HEK293 (cell line): Measurements from ENCODE around the gene IRF1.
A peak's percentile ranks its signal among the peaks of the same experiment; 100 is the strongest.

Experiments used
- CTCF ChIA-PET: fragments of 350-600 bp; formaldehyde crosslinking; extraction: SDS; loops from one replicate; lab custom pipeline; 2021; ENCODE audit warnings: antibody characterized with exemption; lab: Yijun Ruan, JAX
- POLR2A ChIA-PET: fragments of 300-600 bp; formaldehyde crosslinking; extraction: SDS; loops from one replicate; lab custom pipeline; 2020; ENCODE audit warnings: antibody characterized with exemption, inconsistent platforms; lab: Yijun Ruan, JAX
- H3K27ac ChIP-seq: fragments of 200-500 bp; sonication (Bioruptor generic); 2 replicates; pipeline ENCODE4 v1.5.1; 2014; ENCODE audit warnings: low read depth, low read length, control low read depth, inconsistent platforms; ENCODE audit errors: extremely low read depth
- H3K36me3 ChIP-seq, 2 experiments: fragments of 200-500 bp in 1 of 2; sonication (Bioruptor generic) in 1 of 2; 1 replicate in 1 of 2; 2 replicates in 1 of 2; pipeline ENCODE4 v1.5.1; 2014 to 2017; ENCODE audit warnings: inconsistent platforms in 2 of 2, low read length in 2 of 2; ENCODE audit not compliant: control insufficient read depth in 2 of 2, insufficient read depth in 1 of 2
- H3K4me1 ChIP-seq: fragments of 200-500 bp; sonication (Bioruptor generic); 2 replicates; pipeline ENCODE4 v1.5.1; 2014; ENCODE audit warnings: mild to moderate bottlenecking, low read length, inconsistent platforms; ENCODE audit not compliant: control insufficient read depth, insufficient read depth
- H3K4me3 ChIP-seq: 2 replicates; pipeline ENCODE4 v1.5.1; 2011; ENCODE audit warnings: low read depth, mild to moderate bottlenecking, control low read depth, low read length, moderate library complexity
- H3K9me3 ChIP-seq: fragments of 200-500 bp; sonication (Bioruptor generic); 2 replicates; pipeline ENCODE4 v1.5.1; 2014; ENCODE audit warnings: low read depth, low read length, inconsistent platforms; ENCODE audit not compliant: control insufficient read depth, insufficient read depth
- GLIS2 ChIP-seq: fragments of 450-650 bp; formaldehyde crosslinking; IDR thresholded peaks from 2 replicates; pipeline ENCODE4 v1.5.1; 2016; ENCODE audit warnings: missing biosample characterization, missing genetic modification characterization
- HOXD13 ChIP-seq: sonication (generic); formaldehyde crosslinking; IDR thresholded peaks from 2 replicates; pipeline ENCODE4 v1.8.0; 2022; ENCODE audit warnings: missing genetic modification reagents, borderline replicate concordance
- SCRT2 ChIP-seq: fragments of 450-650 bp; formaldehyde crosslinking; IDR thresholded peaks from 2 replicates; pipeline ENCODE4 v1.5.1; 2016; ENCODE audit warnings: missing biosample characterization, missing genetic modification characterization
- ZBTB11 ChIP-seq: fragments of 450-650 bp; formaldehyde crosslinking; conservative IDR thresholded peaks from 2 replicates; pipeline ENCODE4 v1.5.1; 2016; ENCODE audit warnings: low read depth, missing biosample characterization, missing genetic modification characterization
- ZBTB17 ChIP-seq: fragments of 450-650 bp; formaldehyde crosslinking; IDR thresholded peaks from 2 replicates; pipeline ENCODE4 v1.5.1; 2016; ENCODE audit warnings: missing biosample characterization, missing genetic modification characterization
- ZBTB44 ChIP-seq: fragments of 450-650 bp; IDR thresholded peaks from 2 replicates; pipeline ENCODE4 v1.5.1; 2018; ENCODE audit warnings: missing biosample characterization, mild to moderate bottlenecking, missing genetic modification characterization
- ZBTB48 ChIP-seq: fragments of 450-650 bp; formaldehyde crosslinking; IDR thresholded peaks from 2 replicates; pipeline ENCODE4 v1.5.1; 2016; ENCODE audit warnings: missing biosample characterization, missing genetic modification characterization
- ZNF10 ChIP-seq: fragments of 450-650 bp; formaldehyde crosslinking; IDR thresholded peaks from 2 replicates; pipeline ENCODE4 v1.5.1; 2017; ENCODE audit warnings: missing biosample characterization, missing genetic modification characterization
- ZNF112 ChIP-seq: fragments of 450-650 bp; formaldehyde crosslinking; IDR thresholded peaks from 2 replicates; pipeline ENCODE4 v1.5.0; 2017; ENCODE audit warnings: missing biosample characterization, missing genetic modification characterization
- ZNF121 ChIP-seq: fragments of 450-650 bp; formaldehyde crosslinking; IDR thresholded peaks from 2 replicates; pipeline ENCODE4 v1.5.1; 2016; ENCODE audit warnings: missing biosample characterization, missing genetic modification characterization
- ZNF16 ChIP-seq: fragments of 450-650 bp; formaldehyde crosslinking; IDR thresholded peaks from 2 replicates; pipeline ENCODE4 v1.5.1; 2016; ENCODE audit warnings: low read depth, missing biosample characterization, missing genetic modification characterization
- ZNF202 ChIP-seq: fragments of 450-650 bp; formaldehyde crosslinking; IDR thresholded peaks from 2 replicates; pipeline ENCODE4 v1.5.1; 2016; ENCODE audit warnings: missing biosample characterization, missing genetic modification characterization, borderline replicate concordance
- ZNF366 ChIP-seq: fragments of 450-650 bp; formaldehyde crosslinking; conservative IDR thresholded peaks from 2 replicates; pipeline ENCODE4 v1.5.1; 2016; ENCODE audit warnings: missing biosample characterization, missing genetic modification characterization
- ZNF391 ChIP-seq: fragments of 450-650 bp; formaldehyde crosslinking; IDR thresholded peaks from 2 replicates; pipeline ENCODE4 v1.5.1; 2016; ENCODE audit warnings: low read depth, missing biosample characterization, missing genetic modification characterization, borderline replicate concordance
- ZNF398 ChIP-seq: fragments of 450-650 bp; formaldehyde crosslinking; IDR thresholded peaks from 2 replicates; pipeline ENCODE4 v1.5.1; 2017; ENCODE audit warnings: missing biosample characterization, missing genetic modification characterization
- ZNF513 ChIP-seq: fragments of 450-650 bp; IDR thresholded peaks from 2 replicates; pipeline ENCODE4 v1.5.1; 2018; ENCODE audit warnings: missing biosample characterization, missing genetic modification characterization
- ZNF585B ChIP-seq: fragments of 450-650 bp; formaldehyde crosslinking; IDR thresholded peaks from 2 replicates; pipeline ENCODE4 v1.5.1; 2016; ENCODE audit warnings: missing biosample characterization, missing genetic modification characterization
- ZNF677 ChIP-seq: fragments of 450-650 bp; IDR thresholded peaks from 2 replicates; pipeline ENCODE4 v1.5.0; 2018; ENCODE audit warnings: missing biosample characterization, mild to moderate bottlenecking, missing genetic modification characterization, moderate library complexity
- ZNF747 ChIP-seq: fragments of 450-650 bp; formaldehyde crosslinking; IDR thresholded peaks from 2 replicates; pipeline ENCODE4 v1.5.1; 2016; ENCODE audit warnings: missing biosample characterization, missing genetic modification characterization
- ZNF792 ChIP-seq: fragments of 450-650 bp; formaldehyde crosslinking; IDR thresholded peaks from 2 replicates; pipeline ENCODE4 v1.5.1; 2016; ENCODE audit warnings: missing biosample characterization, missing genetic modification characterization
- ZNF830 ChIP-seq: fragments of 450-650 bp; IDR thresholded peaks from 2 replicates; pipeline ENCODE4 v1.5.0; 2018; ENCODE audit warnings: missing biosample characterization, missing genetic modification characterization, low read depth, mild to moderate bottlenecking, moderate library complexity
- ZSCAN30 ChIP-seq: fragments of 450-650 bp; IDR thresholded peaks from 2 replicates; pipeline ENCODE4 v1.5.1; 2018; ENCODE audit warnings: missing biosample characterization, mild to moderate bottlenecking, missing genetic modification characterization, moderate library complexity

Gene IRF1

GRCh38 chr5:132474881-132475496, 15.6 kb downstream of the IRF1 start:
- Histone ChIP-seq H3K36me3 (no peaks in the 10 kb centered on the region), H3K4me1 (0 out of 2 replicates have a peak, but pooled peaks cover 3% of the 10 kb centered on the region), H3K4me3 (no peak overlapping the region), H3K27ac (no peak overlapping the region), H3K9me3 (no peaks in the 10 kb centered on the region)
- TF ChIP-seq ZNF747 (tag by site-specific recombination): no peak
- no peak for TF ChIP-seq ZNF677 (tag by site-specific recombination)
- TF ChIP-seq ZNF513 (tag by site-specific recombination): no peak
- TF ChIP-seq ZNF792 (tag by site-specific recombination): no peak
- peak; percentile 23; the same call in 1 of the 2 replicates for TF ChIP-seq ZBTB17
- peak; percentile 56 for TF ChIP-seq ZBTB48 (tag by site-specific recombination)
- TF ChIP-seq HOXD13 (CRISPR knock-in tag): no peak
- no peak for TF ChIP-seq ZNF202 (tag by site-specific recombination)
- no peak for TF ChIP-seq ZNF366 (tag by site-specific recombination)
- TF ChIP-seq ZNF10 (tag by site-specific recombination): no peak
- peak; percentile 45; the same call in 1 of the 2 replicates for TF ChIP-seq ZBTB11 (tag by site-specific recombination)
- CTCF ChIA-PET: interaction anchor here (1.1 to 1.7 kb wide), 2 partner anchors 20 to 89 kb away, joined by 3 to 6 read pairs; no protein-coding TSS in a partner anchor
- POLR2A ChIA-PET: interaction anchor here (0.8 kb wide), 1 partner anchor 15 kb away, joined by 3 read pairs; the partner anchor contains the start of gene IRF1

- ChIA-PET CTCF (interaction anchor here (1.1 to 1.7 kb wide), 3 partner anchors 14 to 88 kb away, joined by 3 to 6 read pairs (median 3); no protein-coding TSS in a partner anchor), POLR2A (no interaction called here)
- Histone ChIP-seq H3K4me3 (no peak overlapping the region), H3K4me1 (0 out of 2 replicates have a peak, but pooled peaks cover 3% of the 10 kb centered on the region), H3K36me3 (no peaks in the 10 kb centered on the region), H3K27ac (no peak overlapping the region), H3K9me3 (no peaks in the 10 kb centered on the region)
- TF ChIP-seq ZNF121 (peak; percentile 53; the same call in 1 of the 2 replicates), ZNF585B (tag by site-specific recombination) (no peak)
Observed at GRCh38 chr5:132474131-132474723, 16.3 kb downstream of the IRF1 start.

GRCh38 chr5:132473668-132474067, 16.9 kb downstream of the IRF1 start:
- H3K4me3 ChIP-seq: no peak overlapping the region
- CTCF ChIA-PET: interaction anchor here (0.6 to 1.4 kb wide), 2 partner anchors 13 to 32 kb away, joined by 3 to 4 read pairs; no protein-coding TSS in a partner anchor
- no peaks in the 10 kb centered on the region for H3K9me3 ChIP-seq
- POLR2A ChIA-PET: no interaction called here
- no peak overlapping the region for H3K27ac ChIP-seq
- H3K36me3 ChIP-seq: no peaks in the 10 kb centered on the region
- H3K4me1 ChIP-seq: 0 out of 2 replicates have a peak, but pooled peaks cover 3% of the 10 kb centered on the region
- no peak for TF ChIP-seq ZNF391 (tag by site-specific recombination)
- no peak for TF ChIP-seq ZBTB44 (tag by site-specific recombination)
- no peak for TF ChIP-seq ZNF398 (tag by site-specific recombination)
- no peak for TF ChIP-seq ZBTB48 (tag by site-specific recombination)
- TF ChIP-seq ZSCAN30: no peak
- TF ChIP-seq ZNF112: no peak
- TF ChIP-seq ZNF16: no peak
- TF ChIP-seq GLIS2 (tag by site-specific recombination): no peak
- no peak for TF ChIP-seq ZNF830 (tag by site-specific recombination)
- no peak for TF ChIP-seq SCRT2 (tag by site-specific recombination)
